Mucosa of rectum (tissue), 2 donors: ENCODE measurements around the gene NPEPL1.

Experiments used
- H3K27ac ChIP-seq, 2 donors: one replicate each; pipeline ENCODE4 v1.7.0; 2013; ENCODE audit warnings: inconsistent platforms in 2 of 2, low read depth in 2 of 2, low read length in 2 of 2
- H3K27me3 ChIP-seq, 2 donors: one replicate each; pipeline ENCODE4 v1.7.0; 2013; ENCODE audit warnings: low read length in 2 of 2; ENCODE audit not compliant: control insufficient read depth in 2 of 2, insufficient read depth in 2 of 2
- H3K36me3 ChIP-seq, 2 donors: one replicate each; pipeline ENCODE4 v1.7.0; 2013; ENCODE audit warnings: low read length in 2 of 2; ENCODE audit not compliant: control insufficient read depth in 2 of 2, insufficient read depth in 2 of 2
- H3K4me1 ChIP-seq, 2 donors: one replicate each; pipeline ENCODE4 v1.7.0; 2013; ENCODE audit warnings: low read length in 2 of 2, mild to moderate bottlenecking in 1 of 2; ENCODE audit not compliant: control insufficient read depth in 2 of 2, insufficient read depth in 2 of 2
- H3K4me3 ChIP-seq, 2 donors: one replicate each; pipeline ENCODE4 v1.7.0; 2013; ENCODE audit warnings: low read length in 2 of 2
- H3K9ac ChIP-seq, 2 donors: one replicate each; pipeline ENCODE4 v1.7.0; 2013; ENCODE audit warnings: low read length in 2 of 2, low read depth in 1 of 2, mild to moderate bottlenecking in 1 of 2
- H3K9me3 ChIP-seq, 2 donors: one replicate each; pipeline ENCODE4 v1.7.0; 2013; ENCODE audit warnings: low read length in 2 of 2; ENCODE audit not compliant: control insufficient read depth in 2 of 2
- donor health status: healthy.
- donor health status: Normal muscosa, but diverticular disease.

Gene NPEPL1

DNA sequence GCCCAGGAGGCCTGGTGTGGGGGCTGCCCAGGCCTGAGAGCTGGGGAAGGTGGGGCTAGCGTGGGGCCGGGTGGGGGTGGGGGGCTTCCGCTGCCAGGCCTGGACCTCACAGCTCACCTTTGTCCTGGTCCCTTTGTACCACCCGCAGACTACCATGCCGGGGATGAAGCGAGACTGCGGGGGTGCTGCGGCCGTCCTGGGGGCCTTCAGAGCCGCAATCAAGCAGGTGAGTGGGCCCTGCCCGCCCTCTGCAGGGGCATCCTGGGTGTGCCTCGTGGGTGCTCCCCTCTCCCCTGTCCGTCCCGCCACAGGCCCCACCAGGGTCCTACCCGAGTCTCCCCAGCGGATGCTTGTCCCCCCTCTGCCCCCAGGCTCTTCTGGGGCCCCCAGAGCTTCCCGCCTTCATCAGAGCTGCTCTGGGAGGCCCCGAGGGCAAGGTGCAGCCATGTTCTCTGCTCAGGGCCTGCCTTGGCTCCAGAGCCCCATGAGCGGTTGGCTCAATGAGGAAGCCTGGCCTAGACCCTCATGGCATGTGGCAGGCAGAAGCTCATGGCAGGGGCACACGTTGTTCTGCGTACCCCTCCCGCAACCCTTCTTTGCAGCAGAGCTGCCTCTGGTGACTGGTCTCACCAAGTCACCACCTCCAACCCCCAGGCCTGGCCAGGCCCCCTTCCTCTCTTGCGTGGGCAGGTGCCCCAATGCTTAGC lies 14.5 kb downstream of the NPEPL1 start:
- peaks cover 17 to 24% of the 10 kb centered on the region in 2 donors for H3K36me3 ChIP-seq
- H3K27ac ChIP-seq = no peak overlapping the region

GRCh38 chr20:58707770-58708169 lies 15.2 kb downstream of the NPEPL1 start:
- H3K4me3 ChIP-seq = no peak overlapping the region
- no peaks in the 10 kb centered on the region for H3K9me3 ChIP-seq
- peaks cover 15 to 20% of the 10 kb centered on the region in 2 donors for H3K36me3 ChIP-seq
- no peak overlapping the region for H3K27ac ChIP-seq
- no peaks in the 10 kb centered on the region for H3K4me1 ChIP-seq
- H3K9ac ChIP-seq = no peak overlapping the region
- no peaks in the 10 kb centered on the region for H3K27me3 ChIP-seq

More for the DNA sequence above, 14.5 kb downstream of the NPEPL1 start:
- H3K4me3 ChIP-seq = no peak overlapping the region
- no peaks in the 10 kb centered on the region for H3K9me3 ChIP-seq
- H3K9ac ChIP-seq = no peak overlapping the region
- H3K27me3 ChIP-seq = no peaks in the 10 kb centered on the region
- no peaks in the 10 kb centered on the region for H3K4me1 ChIP-seq

DNA sequence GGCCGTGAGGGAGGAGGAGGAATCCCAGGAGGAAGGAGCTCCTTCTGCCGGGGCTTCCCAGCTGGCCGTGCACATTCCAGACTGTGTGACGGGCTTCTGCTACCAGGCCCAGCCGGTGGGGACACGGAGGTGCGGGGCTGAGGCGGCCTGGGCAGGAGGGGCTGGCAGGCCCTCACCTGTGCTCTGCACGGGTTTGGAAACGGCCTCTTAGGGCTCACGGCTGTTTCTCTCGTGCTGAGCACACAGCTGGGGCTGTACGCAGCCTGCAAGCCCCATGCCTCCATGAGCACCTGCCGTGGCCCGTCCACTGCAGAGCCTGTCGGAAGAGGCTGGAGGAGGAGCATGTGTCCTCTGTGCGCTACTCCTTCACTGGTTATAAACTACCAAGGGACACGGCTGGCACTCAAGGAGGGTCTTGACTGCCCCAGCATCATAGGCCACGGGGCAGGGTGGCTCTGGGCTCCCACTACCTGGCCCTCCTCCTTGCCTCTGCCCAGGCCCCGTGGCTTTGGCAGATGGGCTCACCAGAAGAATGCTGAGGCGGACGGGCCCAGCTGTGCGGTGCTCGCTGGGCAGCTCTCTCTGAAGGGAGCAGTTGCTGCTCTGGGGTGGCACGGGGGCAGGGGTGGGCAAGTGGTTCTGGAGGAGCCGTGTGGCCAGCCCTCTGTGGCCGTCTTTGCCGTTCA lies 15.8 kb downstream of the NPEPL1 start:
- no peaks in the 10 kb centered on the region for H3K27me3 ChIP-seq
- no peak overlapping the region for H3K27ac ChIP-seq
- H3K36me3 ChIP-seq = peaks cover 9 to 14% of the 10 kb centered on the region in 2 donors
- H3K9ac ChIP-seq = no peak overlapping the region
- no peaks in the 10 kb centered on the region for H3K9me3 ChIP-seq
- no peak overlapping the region for H3K4me3 ChIP-seq
- H3K4me1 ChIP-seq = no peaks in the 10 kb centered on the region

DNA sequence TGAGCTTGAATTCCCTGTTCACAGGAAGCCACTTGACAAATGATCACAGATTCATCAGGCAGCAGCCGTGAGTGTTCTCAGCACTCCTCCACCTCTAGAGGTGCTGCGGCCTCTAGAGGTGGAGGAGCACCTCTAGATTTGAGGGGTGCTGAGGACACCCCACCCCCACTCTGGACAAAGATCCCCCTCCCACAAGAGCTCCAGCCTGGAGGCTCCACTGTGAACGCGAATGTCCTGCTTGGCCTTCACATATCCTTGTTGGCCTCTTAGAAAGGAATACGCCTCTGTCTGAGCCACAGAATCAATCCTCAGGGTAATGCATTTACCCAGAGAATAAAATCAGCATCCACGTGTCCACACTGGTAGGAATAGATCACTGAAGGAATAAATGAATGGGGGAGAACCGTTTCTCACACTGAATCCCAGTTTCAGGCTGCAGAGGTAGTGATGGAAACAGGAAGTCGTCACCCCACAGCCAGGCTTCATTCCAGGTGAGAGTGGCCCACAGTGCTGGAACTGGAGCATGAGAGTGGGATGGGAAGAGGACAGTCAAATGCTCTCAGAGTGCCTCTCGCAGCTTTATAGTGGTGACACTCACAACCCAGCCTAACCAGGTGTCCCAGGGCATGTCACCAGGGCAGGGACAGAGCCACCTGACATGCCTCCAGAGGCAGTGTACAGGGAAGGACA lies 16.6 kb downstream of the NPEPL1 start:
- no peak overlapping the region for H3K27ac ChIP-seq
- no peaks in the 10 kb centered on the region for H3K9me3 ChIP-seq
- H3K9ac ChIP-seq = no peak overlapping the region
- no peak overlapping the region for H3K4me3 ChIP-seq
- no peaks in the 10 kb centered on the region for H3K27me3 ChIP-seq
- peaks cover 3 to 6% of the 10 kb centered on the region in 2 donors for H3K36me3 ChIP-seq
- H3K4me1 ChIP-seq = no peaks in the 10 kb centered on the region

GRCh38 chr20:58709703-58710039 lies 17.1 kb downstream of the NPEPL1 start:
- Histone ChIP-seq H3K4me1 (no peaks in the 10 kb centered on the region), H3K4me3 (no peak overlapping the region), H3K27ac (no peak overlapping the region), H3K36me3 (peaks cover 3 to 6% of the 10 kb centered on the region in 2 donors), H3K9me3 (no peaks in the 10 kb centered on the region), H3K27me3 (no peaks in the 10 kb centered on the region), H3K9ac (no peak overlapping the region)

GRCh38 chr20:58710481-58711265 lies 18.1 kb downstream of the NPEPL1 start:
- no peaks in the 10 kb centered on the region for H3K9me3 ChIP-seq
- no peak overlapping the region for H3K9ac ChIP-seq
- H3K27me3 ChIP-seq = no peaks in the 10 kb centered on the region
- H3K4me1 ChIP-seq = no peaks in the 10 kb centered on the region
- no peak overlapping the region for H3K4me3 ChIP-seq
- no peak overlapping the region for H3K27ac ChIP-seq
- peaks cover 0 to 3% of the 10 kb centered on the region in 2 donors for H3K36me3 ChIP-seq

- Histone ChIP-seq H3K9ac (no peak overlapping the region), H3K27ac (no peak overlapping the region), H3K36me3 (no peaks in the 10 kb centered on the region), H3K9me3 (no peaks in the 10 kb centered on the region), H3K27me3 (no peaks in the 10 kb centered on the region), H3K4me1 (no peaks in the 10 kb centered on the region), H3K4me3 (no peak overlapping the region)
Measured at GRCh38 chr20:58711266-58712051, 18.9 kb downstream of the NPEPL1 start.

DNA sequence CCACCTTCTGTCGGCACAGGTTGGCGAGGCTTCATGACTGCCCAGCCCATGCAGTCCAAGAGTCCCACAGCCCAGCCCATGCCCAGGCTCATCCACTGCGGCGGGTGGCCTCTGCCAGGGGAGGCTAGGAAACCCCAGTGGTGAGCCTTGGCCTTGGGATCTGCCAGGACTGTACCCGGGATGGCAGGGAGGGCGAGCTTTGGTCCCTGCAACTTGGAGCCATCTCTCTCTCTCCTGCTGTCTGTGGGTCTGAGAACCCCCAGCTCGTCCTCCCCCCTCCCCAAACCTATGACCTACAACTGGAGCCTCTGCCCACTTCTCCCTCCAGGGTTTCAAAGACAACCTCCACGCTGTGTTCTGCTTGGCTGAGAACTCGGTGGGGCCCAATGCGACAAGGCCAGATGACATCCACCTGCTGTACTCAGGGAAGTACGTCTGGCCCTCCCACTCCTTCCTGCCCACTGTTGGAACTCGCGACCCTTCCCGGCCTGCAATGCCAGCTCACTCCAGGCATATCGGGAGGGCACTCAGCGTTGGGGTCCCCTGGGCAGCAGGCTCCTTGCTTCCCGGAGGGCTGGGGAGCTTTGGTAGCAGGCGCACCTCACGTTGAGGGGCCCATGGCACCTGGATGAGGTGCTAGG lies 19.7 kb downstream of the NPEPL1 start:
- no peak overlapping the region for H3K27ac ChIP-seq
- H3K9me3 ChIP-seq = no peaks in the 10 kb centered on the region
- no peaks in the 10 kb centered on the region for H3K4me1 ChIP-seq
- H3K36me3 ChIP-seq = no peaks in the 10 kb centered on the region
- no peaks in the 10 kb centered on the region for H3K27me3 ChIP-seq
- no peak overlapping the region for H3K9ac ChIP-seq
- no peak overlapping the region for H3K4me3 ChIP-seq
